ENCODE results near the gene EGFL7.
"Not testable (repeated sequence)": the region's sequence is repeated elsewhere in the genome, so short reads cannot be mapped to it uniquely, and the experiment has no call there.

DNA sequence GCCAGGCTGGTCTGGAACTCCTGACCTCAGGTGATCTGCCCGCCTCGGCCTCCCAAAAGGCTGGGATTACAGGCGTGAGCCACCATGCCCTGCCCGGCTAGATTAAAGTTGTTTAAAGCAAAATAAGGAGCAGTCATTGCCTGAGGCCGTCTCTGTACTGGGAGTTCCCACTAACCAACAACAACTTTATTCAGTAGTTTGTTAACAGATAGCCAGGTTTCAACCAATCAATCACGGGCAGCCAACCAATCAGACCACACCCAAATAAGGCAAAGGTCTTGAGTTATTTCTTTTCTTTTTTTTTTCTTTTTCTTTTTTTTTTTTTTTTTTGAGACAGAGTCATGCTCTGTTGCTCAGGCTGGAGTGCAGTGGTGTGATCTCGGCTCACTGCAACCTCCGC, 42.0 kb downstream of the EGFL7 start:
- not testable (repeated sequence) for TF ChIP-seq POLR2A (IDR thresholded peaks at IDR 0.05); POLR2AphosphoS5 (IDR thresholded peaks at IDR 0.05; ENCODE audit: insufficient read depth in 1 of 2, low read depth in 1 of 2)
- TF ChIP-seq, protein P1, sequence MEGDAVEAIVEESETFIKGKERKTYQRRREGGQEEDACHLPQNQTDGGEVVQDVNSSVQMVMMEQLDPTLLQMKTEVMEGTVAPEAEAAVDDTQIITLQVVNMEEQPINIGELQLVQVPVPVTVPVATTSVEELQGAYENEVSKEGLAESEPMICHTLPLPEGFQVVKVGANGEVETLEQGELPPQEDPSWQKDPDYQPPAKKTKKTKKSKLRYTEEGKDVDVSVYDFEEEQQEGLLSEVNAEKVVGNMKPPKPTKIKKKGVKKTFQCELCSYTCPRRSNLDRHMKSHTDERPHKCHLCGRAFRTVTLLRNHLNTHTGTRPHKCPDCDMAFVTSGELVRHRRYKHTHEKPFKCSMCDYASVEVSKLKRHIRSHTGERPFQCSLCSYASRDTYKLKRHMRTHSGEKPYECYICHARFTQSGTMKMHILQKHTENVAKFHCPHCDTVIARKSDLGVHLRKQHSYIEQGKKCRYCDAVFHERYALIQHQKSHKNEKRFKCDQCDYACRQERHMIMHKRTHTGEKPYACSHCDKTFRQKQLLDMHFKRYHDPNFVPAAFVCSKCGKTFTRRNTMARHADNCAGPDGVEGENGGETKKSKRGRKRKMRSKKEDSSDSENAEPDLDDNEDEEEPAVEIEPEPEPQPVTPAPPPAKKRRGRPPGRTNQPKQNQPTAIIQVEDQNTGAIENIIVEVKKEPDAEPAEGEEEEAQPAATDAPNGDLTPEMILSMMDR (IDR thresholded peaks at IDR 0.05) = not testable (repeated sequence)

All from vagina (tissue), 2 donors.